NCI-H2171 treated with DMSO at 0.1 percent for 48 hours (cell line): Measurements from ENCODE around the gene SLC51B.
"Not testable (repeated sequence)": the region's sequence is repeated elsewhere in the genome, so short reads cannot be mapped to it uniquely, and the experiment has no call there.

ENCODE experiments used
- DNase-seq: peaks from one replicate; lab custom pipeline; 2025; lab: John Stamatoyannopoulos, UW

Gene SLC51B

GRCh38 chr15:65084500-65085206 lies 39.5 kb downstream of the SLC51B start:
- DNase-seq, result no peak

GRCh38 chr15:65085207-65085753 lies 40.1 kb downstream of the SLC51B start:
- no peak for DNase-seq

GRCh38 chr15:65085990-65086679 lies 40.9 kb downstream of the SLC51B start:
- no peak for DNase-seq

- DNase-seq, result peak; percentile 42
Observed at GRCh38 chr15:65086680-65087111, 41.5 kb downstream of the SLC51B start.

GRCh38 chr15:65087411-65087810 lies 42.2 kb downstream of the SLC51B start:
- no peak for DNase-seq

GRCh38 chr15:65087873-65088642 lies 42.9 kb downstream of the SLC51B start:
- DNase-seq, result no peak

- no peak for DNase-seq
Observed at GRCh38 chr15:65088643-65089021, 43.4 kb downstream of the SLC51B start.

GRCh38 chr15:65089206-65089824 lies 44.1 kb downstream of the SLC51B start:
- DNase-seq, result no peak

- DNase-seq, result no peak
Observed at GRCh38 chr15:65091946-65092770, 47.0 kb downstream of the SLC51B start.

GRCh38 chr15:65092911-65093792 lies 48.0 kb downstream of the SLC51B start:
- no peak for DNase-seq

- not testable (repeated sequence) for DNase-seq
Observed at GRCh38 chr15:65093793-65094170, 48.6 kb downstream of the SLC51B start.

- DNase-seq, result no peak
Observed at GRCh38 chr15:65094294-65094995, 49.3 kb downstream of the SLC51B start.

- DNase-seq, result no peak
Observed at GRCh38 chr15:65095011-65095746, 50.0 kb downstream of the SLC51B start.

- DNase-seq, result no peak
Observed at GRCh38 chr15:65095747-65096104, 50.5 kb downstream of the SLC51B start.

- no peak for DNase-seq
Observed at GRCh38 chr15:65096481-65097385, 51.5 kb downstream of the SLC51B start.

GRCh38 chr15:65097651-65098263 lies 52.6 kb downstream of the SLC51B start:
- DNase-seq, result no peak

- DNase-seq, result no peak
Observed at GRCh38 chr15:65099336-65099735, 54.1 kb downstream of the SLC51B start.
